ENCODE measurements around the gene ENO1.
"Not testable (repeated sequence)": the region's sequence is repeated elsewhere in the genome, so short reads cannot be mapped to it uniquely, and the experiment has no call there.

The ENO1 gene

GRCh38 chr1:8892026-8892425 lies 13.5 kb upstream of the ENO1 start:
- DNase-seq, result no peak

GRCh38 chr1:8891401-8891800 lies 12.9 kb upstream of the ENO1 start:
- no peak for DNase-seq

GRCh38 chr1:8889925-8890785 lies 11.7 kb upstream of the ENO1 start:
- DNase-seq, result no peak

GRCh38 chr1:8889103-8889846 lies 10.8 kb upstream of the ENO1 start:
- no peak for DNase-seq

- no peak for DNase-seq
Observed at GRCh38 chr1:8886589-8886988, 8.1 kb upstream of the ENO1 start.

GRCh38 chr1:8886031-8886524 lies 7.6 kb upstream of the ENO1 start:
- not testable (repeated sequence) for DNase-seq

- not testable (repeated sequence) for DNase-seq
Observed at GRCh38 chr1:8884105-8884504, 5.6 kb upstream of the ENO1 start.

GRCh38 chr1:8883491-8883890 lies 5.0 kb upstream of the ENO1 start:
- DNase-seq, result no peak

- DNase-seq, result no peak
Observed at GRCh38 chr1:8879922-8880676, 1.6 kb upstream of the ENO1 start.

- no peak for DNase-seq
Observed at GRCh38 chr1:8879464-8879921, 1.0 kb upstream of the ENO1 start.

- peak; percentile 99 for DNase-seq
Observed at GRCh38 chr1:8878698-8879463, 395 bp upstream of the ENO1 start.

GRCh38 chr1:8876087-8876486 lies 2.4 kb downstream of the ENO1 start:
- no peak for DNase-seq

GRCh38 chr1:8875216-8875861 lies 3.1 kb downstream of the ENO1 start:
- DNase-seq, result no peak

GRCh38 chr1:8874230-8875201 lies 4.0 kb downstream of the ENO1 start:
- no peak for DNase-seq

- DNase-seq, result peak; percentile 67
Observed at GRCh38 chr1:8873506-8874229, 4.8 kb downstream of the ENO1 start.

GRCh38 chr1:8873001-8873400 lies 5.5 kb downstream of the ENO1 start:
- no peak for DNase-seq

- DNase-seq, result no peak
Observed at GRCh38 chr1:8871965-8872399, 6.5 kb downstream of the ENO1 start.

GRCh38 chr1:8871539-8871935 lies 6.9 kb downstream of the ENO1 start:
- peak; percentile 21 for DNase-seq

GRCh38 chr1:8870616-8871538 lies 7.6 kb downstream of the ENO1 start:
- no peak for DNase-seq
